Aorta (tissue), 5 donors: ENCODE results near the gene TMEM185A. TPM values are rescaled to one million over a fixed set of nuclear protein-coding genes. Genes with fewer than 3 reads are reported as not detected.
"Not testable (repeated sequence)": the region's sequence is repeated elsewhere in the genome, so short reads cannot be mapped to it uniquely, and the experiment has no call there.

Experiments
- ATAC-seq: fragments of 200-7000 bp; cut with Tn5 transposase; one replicate; pipeline ENCODE4 v1.9.1; 2022; ENCODE audit warnings: moderate library complexity; ENCODE audit not compliant: low FRiP score
- DNase-seq, 2 donors: peaks; one replicate each; pipeline ENCODE4 v3.0.0-alpha.2; 2020
- H3K27ac ChIP-seq, 2 donors: one replicate each; pipeline ENCODE4 v1.5.1; 2013; ENCODE audit warnings: low read length in 2 of 2, mild to moderate bottlenecking in 2 of 2, moderate library complexity in 2 of 2, control low read depth in 1 of 2, inconsistent platforms in 1 of 2, low read depth in 1 of 2
- H3K27me3 ChIP-seq, 2 donors: one replicate each; pipeline ENCODE4 v1.6.1; 2013; ENCODE audit warnings: control low read depth in 1 of 2, low read length in 1 of 2, mild to moderate bottlenecking in 1 of 2, moderate library complexity in 1 of 2; ENCODE audit not compliant: insufficient read depth in 2 of 2, control insufficient read depth in 1 of 2
- H3K36me3 ChIP-seq, 2 donors: one replicate each; pipeline ENCODE4 v1.6.1; 2013; ENCODE audit warnings: control low read depth in 1 of 2, low read length in 1 of 2, mild to moderate bottlenecking in 1 of 2; ENCODE audit not compliant: insufficient read depth in 2 of 2, control insufficient read depth in 1 of 2
- H3K4me1 ChIP-seq, 2 donors: one replicate each; pipeline ENCODE4 v1.6.1; 2013; ENCODE audit warnings: low read length in 2 of 2, control low read depth in 1 of 2, mild to moderate bottlenecking in 1 of 2, moderate library complexity in 1 of 2; ENCODE audit not compliant: insufficient read depth in 2 of 2, control insufficient read depth in 1 of 2
- H3K4me3 ChIP-seq, 2 donors: one replicate each; pipeline ENCODE4 v1.5.1; 2013; ENCODE audit warnings: low read length in 2 of 2, control low read depth in 1 of 2, mild to moderate bottlenecking in 1 of 2
- H3K9me3 ChIP-seq: one replicate; pipeline ENCODE4 v1.6.1; 2013; ENCODE audit warnings: mild to moderate bottlenecking, low read length; ENCODE audit not compliant: control insufficient read depth
- WGBS, 2 donors: extraction: QIAGEN DNeasy Blood & Tissue Kit; methylation state at CpG; one replicate each; pipeline ENCODE4 v1.1.7; 2013; 5-methylcytosine and 5-hydroxymethylcytosine counted together
- intact Hi-C, 2 donors: fragments of 100-400 bp; cut with DNase I; formaldehyde crosslinking; loops; one replicate each; pipeline versions ENCODE4 v1.14.2 to v1.15.0; 2022
- polyA plus RNA-seq, 2 donors: library from polyadenylated mRNA; stranded (reverse); fragments of 200-250 nt; gene quantifications; one replicate each; pipeline ENCODE4 v1.2.3, GENCODE V29; 2013
- total RNA-seq, 2 donors: library from RNA; stranded (reverse); fragmentation: NEBNext Ultra II Directional; extraction: Animal tissue kit (Norgen Biotek cat#: 25700); gene quantifications; one replicate each; pipeline ENCODE4 v1.2.1, GENCODE V29; 2021
- donor health status: healthy with polysubstance abuse.
- donor health status: Bipolar disorder and iron deficiency.
- donor health status: DM: no; HTN: no; CAD: no.
- donor health status: DM: no; HTN: no; CAD: no.
- donor health status: DM: yes; HTN: yes; CAD: no.

The TMEM185A gene
- total and polyA plus RNA-seq, 4 donors: 5.5 to 34.6 (median 22.3) TPM

- Histone ChIP-seq H3K27me3 (no peaks in the 10 kb centered on the region), H3K27ac (no peak overlapping the region), H3K9me3 (no peaks in the 10 kb centered on the region), H3K4me1 (no peaks in the 10 kb centered on the region), H3K4me3 (no peak overlapping the region), H3K36me3 (no peaks in the 10 kb centered on the region)
- ATAC-seq (no peak), DNase-seq (no peak)
- intact Hi-C loops: no loop called here
- 74 to 93% methylated on average over 5 of the region's 5 CpGs for WGBS, 2 donors
These were observed 21.1 kb downstream of the TMEM185A start for GRCh38 chrX:149610511-149610910.

- Histone ChIP-seq H3K36me3 (no peaks in the 10 kb centered on the region), H3K27ac (no peak overlapping the region), H3K4me3 (no peak overlapping the region), H3K27me3 (no peaks in the 10 kb centered on the region), H3K4me1 (no peaks in the 10 kb centered on the region), H3K9me3 (no peaks in the 10 kb centered on the region)
- ATAC-seq: no peak
- DNase-seq: no peak
- intact Hi-C loops: no loop called here
These were observed 23.9 kb downstream of the TMEM185A start for GRCh38 chrX:149607699-149608098.

GRCh38 chrX:149605248-149605885, 26.2 kb downstream of the TMEM185A start:
- H3K27me3 ChIP-seq, ATAC-seq, H3K9me3 ChIP-seq, intact Hi-C loops, H3K27ac ChIP-seq, H3K36me3 ChIP-seq, H3K4me1 ChIP-seq, DNase-seq, H3K4me3 ChIP-seq: not testable (repeated sequence)
- 67 to 71% methylated on average over 7 of the region's 7 CpGs for WGBS, 2 donors

GRCh38 chrX:149598603-149599002, 33.0 kb downstream of the TMEM185A start:
- H3K4me3 ChIP-seq, H3K27ac ChIP-seq, H3K4me1 ChIP-seq, H3K36me3 ChIP-seq, intact Hi-C loops, H3K27me3 ChIP-seq, DNase-seq, H3K9me3 ChIP-seq, ATAC-seq: not testable (repeated sequence)
- 14 to 23% methylated on average over 1 to 3 of the region's 11 CpGs for WGBS, 2 donors

GRCh38 chrX:149595943-149596342, 35.6 kb downstream of the TMEM185A start:
- H3K4me3 ChIP-seq, H3K9me3 ChIP-seq, ATAC-seq, DNase-seq, H3K36me3 ChIP-seq, H3K4me1 ChIP-seq, intact Hi-C loops, H3K27ac ChIP-seq, H3K27me3 ChIP-seq: not testable (repeated sequence)
- WGBS, 2 donors: no CpG with 5 or more reads among the region's 7 CpGs

GRCh38 chrX:149595214-149595613, 36.4 kb downstream of the TMEM185A start, which contains the start of gene HSFX2:
Gene HSFX2 (minus strand): TSS chrX:149595314. CDS start chrX:149594700, 614 bp downstream.
- H3K27ac ChIP-seq, H3K36me3 ChIP-seq, H3K27me3 ChIP-seq, H3K4me1 ChIP-seq, H3K4me3 ChIP-seq, ATAC-seq, H3K9me3 ChIP-seq, intact Hi-C loops, DNase-seq: not testable (repeated sequence)
- no CpG with 5 or more reads among the region's 17 CpGs for WGBS, 2 donors

- WGBS, 2 donors: no CpG with 5 or more reads among the region's 7 CpGs
- H3K27ac ChIP-seq, intact Hi-C loops, H3K4me3 ChIP-seq, H3K36me3 ChIP-seq, DNase-seq, H3K27me3 ChIP-seq, ATAC-seq, H3K9me3 ChIP-seq, H3K4me1 ChIP-seq: not testable (repeated sequence)
These were observed 40.6 kb downstream of the TMEM185A start for GRCh38 chrX:149590993-149591392.

GRCh38 chrX:149587359-149587758, 44.2 kb downstream of the TMEM185A start, which contains the start of gene MAGEA9B:
Gene MAGEA9B (minus strand): TSS chrX:149587459. CDS start chrX:149583179, 4,280 bp downstream.
- intact Hi-C loops, H3K27me3 ChIP-seq, H3K4me1 ChIP-seq, ATAC-seq, DNase-seq, H3K27ac ChIP-seq, H3K4me3 ChIP-seq, H3K9me3 ChIP-seq, H3K36me3 ChIP-seq: not testable (repeated sequence)
- no CpG with 5 or more reads among the region's 12 CpGs for WGBS, 2 donors

GRCh38 chrX:149585631-149586030, 46.0 kb downstream of the TMEM185A start:
- H3K4me3 ChIP-seq, H3K27ac ChIP-seq, H3K9me3 ChIP-seq, DNase-seq, H3K4me1 ChIP-seq, intact Hi-C loops, ATAC-seq, H3K36me3 ChIP-seq, H3K27me3 ChIP-seq: not testable (repeated sequence)
- 84 to 97% methylated on average over 5 to 6 of the region's 17 CpGs for WGBS, 2 donors
